Vagina (tissue), 2 donors: Measurements from ENCODE around the gene CCDC85B. TPM values are rescaled to one million over a fixed set of nuclear protein-coding genes. Genes with fewer than 3 reads are reported as not detected.

Experiments used
- DNase-seq, 2 donors: peaks; one replicate each; pipeline ENCODE4 v3.0.0-alpha.2; 2017; ENCODE audit errors: extremely low spot score in 2 of 2
- H3K27ac ChIP-seq: fragments of 200-600 bp; sonication (generic); one replicate; pipeline ENCODE4 v1.5.1; 2019
- H3K27me3 ChIP-seq: fragments of 200-600 bp; sonication (generic); one replicate; pipeline ENCODE4 v1.5.1; 2019
- H3K36me3 ChIP-seq, 2 donors: fragments of 200-600 bp; sonication (generic); one replicate each; pipeline ENCODE4 v1.5.1; 2017 to 2019
- H3K4me1 ChIP-seq: fragments of 200-600 bp; sonication (generic); one replicate; pipeline ENCODE4 v1.5.1; 2019
- H3K4me3 ChIP-seq, 2 donors: fragments of 200-600 bp; sonication (generic); 1 replicate in 1 of 2; 2 replicates in 1 of 2; pipeline ENCODE4 v1.5.1; 2016 to 2019
- H3K9me3 ChIP-seq: fragments of 200-600 bp; sonication (generic); one replicate; pipeline ENCODE4 v1.5.1; 2019
- POLR2A ChIP-seq, 2 donors: fragments of 450-650 bp; IDR thresholded peaks; one replicate each; pipeline ENCODE4 v1.6.1; 2017; ENCODE audit warnings: antibody characterized with exemption in 2 of 2, mild to moderate bottlenecking in 2 of 2, moderate library complexity in 2 of 2
- POLR2AphosphoS5 ChIP-seq, 2 donors: sonication (generic); formaldehyde crosslinking; IDR thresholded peaks; one replicate each; pipeline ENCODE4 v1.9.0; 2017; ENCODE audit warnings: antibody characterized with exemption in 2 of 2, mild to moderate bottlenecking in 2 of 2, low read depth in 1 of 2; ENCODE audit not compliant: insufficient read depth in 1 of 2
- intact Hi-C: fragments of 100-400 bp; cut with DNase I; formaldehyde crosslinking; loops from one replicate; pipeline ENCODE4 v1.15.1; 2023
- total RNA-seq: library from RNA; depleted of rRNA; stranded (reverse); fragments of >200 nt; gene quantifications from one replicate; pipeline ENCODE4 v1.2.3, GENCODE V29; 2016
- TF ChIP-seq, protein P1 (sequence below), 3 experiments: fragments of 450-650 bp in 2 of 3; fragments of 200-600 bp in 1 of 3; sonication (generic) in 1 of 3; IDR thresholded peaks; one replicate each; pipeline ENCODE4 v1.5.1; 2017 to 2019; ENCODE audit warnings: antibody characterized with exemption in 3 of 3, mild to moderate bottlenecking in 2 of 3, moderate library complexity in 2 of 3

CCDC85B gene
- total RNA-seq, 1 donor from 2014 or later: 76.4 TPM

GRCh38 chr11:65899356-65900124 lies 9.1 kb downstream of the CCDC85B start:
- Histone ChIP-seq H3K27me3 (no peaks in the 10 kb centered on the region), H3K27ac (peak overlapping the region; percentile 69), H3K4me3 (peak overlapping the region; percentile 55 to 56), H3K9me3 (no peaks in the 10 kb centered on the region), H3K4me1 (peaks cover 17% of the 10 kb centered on the region), H3K36me3 (no peaks in the 10 kb centered on the region)
- no peak for DNase-seq
- no peak for TF ChIP-seq POLR2A (IDR thresholded peaks at IDR 0.05)
- TF ChIP-seq, protein P1, sequence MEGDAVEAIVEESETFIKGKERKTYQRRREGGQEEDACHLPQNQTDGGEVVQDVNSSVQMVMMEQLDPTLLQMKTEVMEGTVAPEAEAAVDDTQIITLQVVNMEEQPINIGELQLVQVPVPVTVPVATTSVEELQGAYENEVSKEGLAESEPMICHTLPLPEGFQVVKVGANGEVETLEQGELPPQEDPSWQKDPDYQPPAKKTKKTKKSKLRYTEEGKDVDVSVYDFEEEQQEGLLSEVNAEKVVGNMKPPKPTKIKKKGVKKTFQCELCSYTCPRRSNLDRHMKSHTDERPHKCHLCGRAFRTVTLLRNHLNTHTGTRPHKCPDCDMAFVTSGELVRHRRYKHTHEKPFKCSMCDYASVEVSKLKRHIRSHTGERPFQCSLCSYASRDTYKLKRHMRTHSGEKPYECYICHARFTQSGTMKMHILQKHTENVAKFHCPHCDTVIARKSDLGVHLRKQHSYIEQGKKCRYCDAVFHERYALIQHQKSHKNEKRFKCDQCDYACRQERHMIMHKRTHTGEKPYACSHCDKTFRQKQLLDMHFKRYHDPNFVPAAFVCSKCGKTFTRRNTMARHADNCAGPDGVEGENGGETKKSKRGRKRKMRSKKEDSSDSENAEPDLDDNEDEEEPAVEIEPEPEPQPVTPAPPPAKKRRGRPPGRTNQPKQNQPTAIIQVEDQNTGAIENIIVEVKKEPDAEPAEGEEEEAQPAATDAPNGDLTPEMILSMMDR (IDR thresholded peaks at IDR 0.05): peak in 1 of 3 experiments; percentile 5
- TF ChIP-seq POLR2AphosphoS5 (IDR thresholded peaks at IDR 0.05; ENCODE audit: insufficient read depth in 1 of 2, low read depth in 1 of 2): peak in 1 of 2 donors; percentile 73
- intact Hi-C loops: no loop called here

GRCh38 chr11:65900125-65900898 lies 9.8 kb downstream of the CCDC85B start, which contains the start of gene FOSL1:
Gene FOSL1 (minus strand): TSS chr11:65900388. CDS start chr11:65900339, 49 bp downstream.
- Histone ChIP-seq H3K9me3 (no peaks in the 10 kb centered on the region), H3K36me3 (no peaks in the 10 kb centered on the region), H3K27me3 (no peaks in the 10 kb centered on the region), H3K4me3 (peak within 1 kb of the TSS; percentile 55 to 56), H3K27ac (peak within 1 kb of the TSS; percentile 69), H3K4me1 (peaks cover 17% of the 10 kb centered on the region)
- no peak for DNase-seq
- TF ChIP-seq POLR2A (IDR thresholded peaks at IDR 0.05) (peak in 1 of 2 donors; percentile 60), POLR2AphosphoS5 (IDR thresholded peaks at IDR 0.05; ENCODE audit: insufficient read depth in 1 of 2, low read depth in 1 of 2) (peak; percentile 70 to 72)
- TF ChIP-seq, protein P1 (IDR thresholded peaks at IDR 0.05): peak in 1 of 3 experiments; percentile 5
- intact Hi-C loops: no loop called here

DNA sequence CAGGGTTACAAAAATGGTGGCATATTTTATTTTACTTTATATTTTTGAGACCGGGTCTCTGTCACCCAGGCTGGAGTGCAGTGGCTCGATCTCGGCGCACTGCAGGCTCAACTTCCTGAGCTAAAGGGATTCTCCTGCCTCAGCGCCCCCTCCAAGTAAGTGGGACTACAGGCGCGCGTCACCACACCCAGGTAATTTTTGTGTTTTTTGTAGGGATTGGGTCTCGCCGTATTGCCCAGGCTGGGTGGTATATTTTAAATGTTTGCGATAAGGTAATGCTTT lies 10.4 kb downstream of the CCDC85B start:
- Histone ChIP-seq H3K4me1 (peaks cover 17% of the 10 kb centered on the region), H3K36me3 (no peaks in the 10 kb centered on the region), H3K4me3 (peak overlapping the region in 1 of 2 donors; percentile 55), H3K9me3 (no peaks in the 10 kb centered on the region), H3K27ac (peak overlapping the region; percentile 16), H3K27me3 (no peaks in the 10 kb centered on the region)
- DNase-seq: no peak
- TF ChIP-seq POLR2AphosphoS5 (IDR thresholded peaks at IDR 0.05; ENCODE audit: insufficient read depth in 1 of 2, low read depth in 1 of 2): no peak
- no peak for TF ChIP-seq POLR2A (IDR thresholded peaks at IDR 0.05)
- TF ChIP-seq, protein P1 (IDR thresholded peaks at IDR 0.05): no peak
- intact Hi-C loops: no loop called here

GRCh38 chr11:65903068-65903481 lies 12.6 kb downstream of the CCDC85B start:
- H3K4me1 ChIP-seq: peaks cover 17% of the 10 kb centered on the region
- intact Hi-C loops: no loop called here
- H3K27ac ChIP-seq: no peak overlapping the region
- H3K9me3 ChIP-seq: no peaks in the 10 kb centered on the region
- no peak overlapping the region for H3K4me3 ChIP-seq
- DNase-seq: no peak
- TF ChIP-seq, protein P1 (IDR thresholded peaks at IDR 0.05): no peak
- TF ChIP-seq POLR2AphosphoS5 (IDR thresholded peaks at IDR 0.05; ENCODE audit: insufficient read depth in 1 of 2, low read depth in 1 of 2) (no peak), POLR2A (IDR thresholded peaks at IDR 0.05) (no peak)
- H3K27me3 ChIP-seq: no peaks in the 10 kb centered on the region
- no peaks in the 10 kb centered on the region for H3K36me3 ChIP-seq
